NCI-H2107 treated with DMSO at 0.1 percent for 48 hours (cell line): ENCODE measurements around the gene ZNF621.
"Not testable (repeated sequence)": the region's sequence is repeated elsewhere in the genome, so short reads cannot be mapped to it uniquely, and the experiment has no call there.

Experiments used
- DNase-seq: peaks from one replicate; lab custom pipeline; 2025; ENCODE audit not compliant: unreplicated experiment; lab: John Stamatoyannopoulos, UW

The ZNF621 gene

DNA sequence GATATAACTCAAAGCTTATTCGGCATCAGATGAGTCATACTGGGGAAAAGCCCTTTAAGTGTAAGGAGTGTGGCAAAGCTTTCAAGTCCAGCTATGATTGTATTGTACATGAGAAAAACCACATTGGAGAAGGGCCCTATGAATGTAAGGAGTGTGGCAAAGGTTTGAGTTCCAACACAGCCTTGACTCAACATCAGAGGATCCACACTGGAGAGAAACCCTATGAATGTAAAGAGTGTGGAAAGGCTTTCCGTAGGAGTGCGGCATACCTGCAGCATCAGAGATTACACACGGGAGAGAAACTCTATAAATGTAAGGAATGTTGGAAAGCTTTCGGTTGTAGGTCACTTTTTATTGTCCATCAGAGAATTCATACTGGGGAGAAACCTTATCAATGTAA, 7.5 kb downstream of the ZNF621 start:
- no peak for DNase-seq

DNA sequence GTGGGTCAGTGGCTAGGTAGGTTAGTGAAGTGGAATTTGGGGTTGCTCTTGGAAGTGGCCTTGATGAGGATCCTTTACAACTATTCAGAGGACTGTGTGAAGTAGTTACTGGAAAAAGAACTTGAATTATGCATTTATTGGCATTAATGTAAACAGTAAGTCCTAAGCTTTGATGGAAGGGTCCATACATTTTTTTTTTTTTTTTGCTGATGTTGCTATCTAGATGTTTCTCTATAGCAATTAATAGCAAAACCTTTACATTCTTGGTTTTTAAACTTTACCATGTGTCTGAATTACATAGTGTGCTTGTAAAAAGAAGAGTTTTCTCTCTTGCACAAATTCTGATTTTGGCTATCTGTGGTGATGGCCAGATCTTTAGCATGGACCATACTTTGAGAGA, 9.5 kb downstream of the ZNF621 start:
- no peak for DNase-seq

- DNase-seq: no peak
These were observed 22.1 kb downstream of the ZNF621 start for GRCh38 chr3:40546816-40547215.

DNA sequence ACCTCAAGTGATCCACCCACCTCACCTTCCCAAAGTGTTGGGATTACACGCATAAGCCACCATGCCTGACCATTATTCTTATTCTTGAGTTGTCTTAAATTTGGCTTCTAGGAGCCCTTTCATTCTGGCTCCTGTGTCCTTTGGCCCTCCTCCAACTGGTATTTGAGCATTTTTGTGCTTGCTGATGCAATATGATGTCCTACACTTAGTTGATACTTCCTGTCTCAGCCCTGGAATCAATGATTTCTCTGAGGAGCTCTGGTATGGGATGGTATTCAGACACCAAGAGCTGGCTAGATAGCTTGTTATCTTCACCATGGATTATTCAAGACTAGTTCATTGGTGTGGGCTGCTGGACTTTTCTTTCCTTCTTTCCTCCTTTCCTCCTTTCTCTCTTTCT, 25.4 kb downstream of the ZNF621 start:
- no peak for DNase-seq

DNA sequence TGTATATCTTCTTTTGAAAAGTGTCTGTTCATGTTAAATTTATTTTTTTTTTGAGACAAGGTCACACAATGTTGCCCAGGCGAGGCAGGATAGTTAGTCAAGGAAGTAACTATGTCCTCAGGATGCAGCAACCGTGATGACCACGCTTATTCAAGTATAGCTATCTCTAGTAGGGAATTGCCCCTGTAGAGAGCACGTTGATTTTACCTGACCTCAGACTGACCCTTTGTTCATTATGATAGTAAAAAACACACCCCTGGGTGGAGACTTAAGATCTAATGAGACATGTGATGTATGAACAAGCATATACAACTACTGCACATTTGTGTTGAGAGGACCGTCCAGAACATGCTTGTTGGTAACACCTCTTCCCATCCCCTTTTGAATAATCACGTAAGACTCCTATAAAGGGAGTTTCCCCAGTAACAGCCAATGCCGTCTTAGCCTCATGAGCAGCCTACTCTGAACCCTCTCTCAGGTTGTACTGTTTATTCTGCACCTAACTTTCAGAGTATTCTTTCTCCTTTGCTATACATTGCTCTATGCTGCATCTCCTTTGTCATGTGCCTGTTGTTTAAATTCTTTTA, 32.9 kb downstream of the ZNF621 start:
- no peak for DNase-seq

DNA sequence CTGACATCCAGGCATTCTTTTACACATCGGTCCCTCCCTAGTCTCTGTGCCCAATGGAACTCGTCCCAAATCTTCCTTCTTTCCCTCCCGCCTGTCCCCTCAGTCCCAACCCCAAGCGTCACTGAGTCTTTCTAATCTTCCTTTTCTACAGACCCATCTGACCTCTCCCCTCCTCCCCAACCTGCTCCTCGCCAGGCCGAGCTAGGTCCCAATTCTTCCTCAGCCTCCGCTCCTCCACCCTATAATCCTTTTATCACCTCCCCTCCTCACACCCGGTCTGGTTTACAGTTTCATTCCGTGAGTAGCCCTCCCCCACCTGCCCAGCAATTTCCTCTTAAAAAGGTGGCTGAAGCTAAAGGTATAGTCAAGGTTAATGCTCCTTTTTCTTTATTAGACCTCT, 37.7 kb downstream of the ZNF621 start:
- not testable (repeated sequence) for DNase-seq

DNA sequence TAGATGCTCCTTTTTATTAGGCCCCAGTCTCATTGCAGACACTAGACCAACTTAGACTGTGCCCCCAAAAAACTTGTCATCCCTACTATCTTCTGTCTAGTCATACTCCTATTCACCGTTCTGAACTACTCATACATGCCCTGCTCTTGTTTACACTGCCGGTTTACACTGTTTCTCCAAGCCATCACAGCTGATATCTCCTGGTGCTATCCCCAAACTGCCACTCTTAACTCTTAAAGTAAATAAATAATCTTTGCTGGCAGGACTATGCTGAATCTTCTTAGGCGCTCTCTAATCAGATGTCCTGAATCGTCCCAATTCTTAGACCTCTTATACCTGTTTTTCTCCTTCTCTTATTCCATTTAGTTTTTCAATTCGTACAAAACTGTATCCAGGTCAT, 40.9 kb downstream of the ZNF621 start:
- not testable (repeated sequence) for DNase-seq

- DNase-seq: no peak
These were observed 41.9 kb downstream of the ZNF621 start for GRCh38 chr3:40566694-40567093.

- DNase-seq: no peak
These were observed 47.8 kb downstream of the ZNF621 start for GRCh38 chr3:40572588-40572987.

DNA sequence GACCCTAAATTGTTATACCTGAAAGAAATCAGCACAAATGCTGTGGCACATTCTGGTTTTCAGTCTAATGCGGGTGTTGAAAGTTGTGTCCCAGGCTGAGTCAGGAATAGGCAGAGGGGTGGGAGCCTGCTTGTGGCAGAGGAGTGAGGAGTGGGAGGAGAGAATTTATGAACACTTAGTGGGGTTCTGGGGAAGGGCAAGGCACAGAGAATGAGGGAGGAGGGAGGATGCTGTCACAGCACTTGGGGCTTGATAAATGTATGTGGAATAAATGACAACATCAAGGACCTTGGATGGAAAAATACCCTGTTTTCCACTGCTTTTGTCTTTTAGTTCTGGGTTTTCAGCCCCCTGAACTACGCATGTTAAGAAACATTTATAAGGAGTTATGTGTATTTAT, 49.3 kb downstream of the ZNF621 start:
- no peak for DNase-seq

DNA sequence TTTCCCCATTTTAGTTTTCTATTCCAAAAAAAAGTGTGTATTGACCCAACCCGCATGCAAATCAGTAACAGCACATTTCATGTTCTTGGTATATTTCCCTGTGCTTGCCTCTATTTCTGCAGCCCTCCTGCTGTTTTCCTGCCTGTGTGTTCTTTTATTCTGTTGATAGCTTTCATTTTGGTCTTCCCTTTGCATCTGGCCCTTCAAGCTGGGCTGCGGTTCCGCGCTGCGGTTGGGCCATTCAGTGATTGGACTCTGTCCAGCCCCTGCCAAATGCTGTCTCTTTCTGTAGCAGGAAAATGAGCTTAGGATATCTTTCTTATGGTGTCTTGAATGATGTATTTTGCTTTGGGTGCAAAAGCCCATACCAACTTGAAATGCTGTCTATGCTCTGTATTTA, 49.9 kb downstream of the ZNF621 start:
- peak; percentile 88 for DNase-seq

DNA sequence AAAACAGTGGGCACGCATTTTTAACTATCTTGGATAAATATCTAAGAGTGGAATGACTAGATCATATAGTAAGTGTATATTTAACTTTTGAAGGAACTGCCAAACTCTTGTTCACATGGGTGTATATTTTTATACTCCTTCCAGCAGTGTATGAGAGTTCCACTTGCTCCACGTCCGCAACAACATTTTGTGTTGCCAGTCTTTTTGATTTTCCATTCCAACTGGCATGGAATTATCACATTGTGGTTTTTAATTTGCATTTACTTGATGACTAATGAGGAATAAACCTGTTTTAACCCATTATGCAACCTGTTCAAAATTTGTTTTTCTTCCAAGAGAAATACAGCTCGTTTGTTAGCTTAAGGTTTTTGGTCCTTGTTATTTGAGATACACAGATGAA, 51.6 kb downstream of the ZNF621 start:
- no peak for DNase-seq

GRCh38 chr3:40580494-40581091, 55.8 kb downstream of the ZNF621 start:
- DNase-seq: no peak

- DNase-seq: no peak
These were observed 56.4 kb downstream of the ZNF621 start for GRCh38 chr3:40581166-40581565.

DNA sequence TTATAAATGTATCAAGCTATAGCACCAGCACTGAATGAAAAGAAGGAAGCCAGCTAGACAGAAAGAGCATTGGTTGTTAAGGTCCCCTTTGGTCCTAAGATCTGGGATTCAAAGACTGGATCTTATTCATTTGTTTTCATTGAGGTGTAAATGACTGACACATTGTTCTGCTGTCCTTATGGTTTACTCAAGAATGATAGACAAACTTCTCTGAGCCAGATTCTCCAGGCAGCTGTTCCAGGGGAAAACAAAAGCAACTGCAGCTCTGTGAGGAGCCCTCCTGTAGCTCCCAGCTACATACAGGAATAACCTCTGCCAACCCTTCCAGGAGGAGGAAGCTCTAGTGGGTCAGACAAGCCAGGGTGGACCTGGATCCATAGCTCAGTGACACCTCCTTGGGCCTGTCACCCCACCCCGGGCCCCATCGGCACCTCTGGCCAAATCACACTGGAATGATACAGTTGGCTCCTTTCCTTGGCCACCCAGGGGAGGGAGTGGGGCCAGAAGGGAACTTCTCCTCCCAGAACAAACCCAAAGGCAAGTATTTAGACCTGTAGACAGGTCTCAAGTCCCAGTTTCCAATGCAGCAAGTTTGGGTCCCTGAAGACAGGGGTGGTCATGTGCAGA, 57.8 kb downstream of the ZNF621 start:
- no peak for DNase-seq

DNA sequence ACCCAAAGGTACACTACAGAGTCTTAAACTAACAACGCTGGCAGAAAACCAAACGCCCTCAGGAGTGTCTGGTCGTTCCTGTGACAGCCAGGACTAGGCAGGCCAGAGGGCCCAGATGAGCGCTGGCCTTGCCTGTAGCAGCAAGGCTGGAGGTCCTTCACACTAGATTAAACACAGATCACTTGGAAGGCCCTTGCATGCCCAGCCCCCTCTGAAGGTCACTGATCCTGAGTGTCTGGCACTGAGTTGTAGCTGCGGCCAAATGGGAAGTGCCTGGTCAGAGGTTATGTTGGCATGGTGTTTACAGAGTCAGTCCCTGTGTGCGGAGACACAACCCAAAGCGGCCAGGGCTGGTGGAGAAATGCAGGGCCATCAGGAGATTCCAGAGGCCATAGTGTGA, 58.9 kb downstream of the ZNF621 start:
- no peak for DNase-seq

DNA sequence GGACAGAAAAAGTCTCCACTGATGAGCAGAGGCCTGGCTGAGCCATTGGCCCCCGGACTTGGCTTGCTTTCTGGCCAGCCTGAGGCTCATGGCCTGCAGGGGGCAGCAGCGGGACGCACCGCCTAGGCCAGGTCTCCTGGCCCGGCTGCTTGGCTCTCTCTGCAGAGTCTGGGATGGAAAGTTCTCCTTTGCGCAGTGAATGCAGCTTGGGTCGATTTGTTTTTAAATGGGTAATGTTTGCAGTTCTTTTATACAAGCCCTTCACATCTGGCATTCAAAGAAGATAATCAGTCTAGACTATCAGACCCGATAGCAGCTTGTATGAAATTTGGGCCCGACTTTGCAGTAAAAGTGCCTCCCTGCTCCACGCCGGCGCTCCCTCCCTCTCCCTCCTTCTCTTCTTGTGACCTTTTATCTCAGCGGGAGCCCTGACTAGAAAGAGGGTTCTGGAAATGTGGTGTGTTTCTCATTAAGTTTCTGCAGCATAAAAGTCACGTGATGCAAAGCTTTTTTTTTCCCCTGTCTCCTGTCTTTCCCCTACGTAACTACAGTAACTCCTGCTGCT, 59.9 kb downstream of the ZNF621 start:
- peak; percentile 35 for DNase-seq

- DNase-seq: no peak
These were observed 60.7 kb downstream of the ZNF621 start for GRCh38 chr3:40585381-40586016.

- no peak for DNase-seq
These were observed 62.1 kb downstream of the ZNF621 start for GRCh38 chr3:40586901-40587300.

- DNase-seq: peak; percentile 31
These were observed 63.6 kb downstream of the ZNF621 start for GRCh38 chr3:40588406-40588805.
